ENCODE data around the gene KIF16B.

DNA sequence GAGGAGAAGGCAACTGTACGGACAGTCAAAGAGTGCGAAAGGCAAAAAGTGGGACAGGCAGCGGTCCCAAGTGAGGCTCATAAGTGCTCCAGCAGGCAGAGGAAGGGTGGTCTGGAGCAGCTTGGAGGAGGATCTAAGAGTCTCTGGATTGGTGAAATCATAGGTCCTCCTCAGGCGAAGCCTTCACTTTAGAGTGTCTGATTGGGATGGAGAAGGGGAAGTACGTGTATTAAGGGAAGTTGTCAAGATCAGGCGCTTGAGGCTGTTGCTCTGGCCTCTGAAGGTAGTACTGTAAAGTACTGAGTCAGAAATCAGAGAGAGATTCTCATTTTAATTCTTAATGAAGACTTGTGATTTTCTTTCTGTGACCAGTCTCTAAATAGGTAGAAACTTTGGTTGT lies 185.6 kb downstream of the KIF16B start:
- TF ChIP-seq, protein P1, sequence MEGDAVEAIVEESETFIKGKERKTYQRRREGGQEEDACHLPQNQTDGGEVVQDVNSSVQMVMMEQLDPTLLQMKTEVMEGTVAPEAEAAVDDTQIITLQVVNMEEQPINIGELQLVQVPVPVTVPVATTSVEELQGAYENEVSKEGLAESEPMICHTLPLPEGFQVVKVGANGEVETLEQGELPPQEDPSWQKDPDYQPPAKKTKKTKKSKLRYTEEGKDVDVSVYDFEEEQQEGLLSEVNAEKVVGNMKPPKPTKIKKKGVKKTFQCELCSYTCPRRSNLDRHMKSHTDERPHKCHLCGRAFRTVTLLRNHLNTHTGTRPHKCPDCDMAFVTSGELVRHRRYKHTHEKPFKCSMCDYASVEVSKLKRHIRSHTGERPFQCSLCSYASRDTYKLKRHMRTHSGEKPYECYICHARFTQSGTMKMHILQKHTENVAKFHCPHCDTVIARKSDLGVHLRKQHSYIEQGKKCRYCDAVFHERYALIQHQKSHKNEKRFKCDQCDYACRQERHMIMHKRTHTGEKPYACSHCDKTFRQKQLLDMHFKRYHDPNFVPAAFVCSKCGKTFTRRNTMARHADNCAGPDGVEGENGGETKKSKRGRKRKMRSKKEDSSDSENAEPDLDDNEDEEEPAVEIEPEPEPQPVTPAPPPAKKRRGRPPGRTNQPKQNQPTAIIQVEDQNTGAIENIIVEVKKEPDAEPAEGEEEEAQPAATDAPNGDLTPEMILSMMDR (IDR thresholded peaks at IDR 0.05) = no peak
- TF ChIP-seq, protein P2, sequence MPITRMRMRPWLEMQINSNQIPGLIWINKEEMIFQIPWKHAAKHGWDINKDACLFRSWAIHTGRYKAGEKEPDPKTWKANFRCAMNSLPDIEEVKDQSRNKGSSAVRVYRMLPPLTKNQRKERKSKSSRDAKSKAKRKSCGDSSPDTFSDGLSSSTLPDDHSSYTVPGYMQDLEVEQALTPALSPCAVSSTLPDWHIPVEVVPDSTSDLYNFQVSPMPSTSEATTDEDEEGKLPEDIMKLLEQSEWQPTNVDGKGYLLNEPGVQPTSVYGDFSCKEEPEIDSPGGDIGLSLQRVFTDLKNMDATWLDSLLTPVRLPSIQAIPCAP (CRISPR knock-in tag; IDR thresholded peaks at IDR 0.05) = no peak
- TF ChIP-seq NR3C1 (CRISPR knock-in tag; conservative IDR thresholded peaks at IDR 0.05; ENCODE audit: low read depth) (no peak), JUN (CRISPR knock-in tag; IDR thresholded peaks at IDR 0.05) (no peak), SP1 (CRISPR knock-in tag; conservative IDR thresholded peaks at IDR 0.05) (no peak), CREB1 (CRISPR knock-in tag; IDR thresholded peaks at IDR 0.05) (no peak), ESRRA (CRISPR knock-in tag; IDR thresholded peaks at IDR 0.05; ENCODE audit: borderline replicate concordance) (no peak), ELF4 (CRISPR knock-in tag; IDR thresholded peaks at IDR 0.05; ENCODE audit: low read depth) (no peak), ETV6 (CRISPR knock-in tag; IDR thresholded peaks at IDR 0.05) (no peak)
- TF ChIP-seq, protein P3, sequence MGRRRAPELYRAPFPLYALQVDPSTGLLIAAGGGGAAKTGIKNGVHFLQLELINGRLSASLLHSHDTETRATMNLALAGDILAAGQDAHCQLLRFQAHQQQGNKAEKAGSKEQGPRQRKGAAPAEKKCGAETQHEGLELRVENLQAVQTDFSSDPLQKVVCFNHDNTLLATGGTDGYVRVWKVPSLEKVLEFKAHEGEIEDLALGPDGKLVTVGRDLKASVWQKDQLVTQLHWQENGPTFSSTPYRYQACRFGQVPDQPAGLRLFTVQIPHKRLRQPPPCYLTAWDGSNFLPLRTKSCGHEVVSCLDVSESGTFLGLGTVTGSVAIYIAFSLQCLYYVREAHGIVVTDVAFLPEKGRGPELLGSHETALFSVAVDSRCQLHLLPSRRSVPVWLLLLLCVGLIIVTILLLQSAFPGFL (CRISPR knock-in tag; IDR thresholded peaks at IDR 0.05; ENCODE audit: borderline replicate concordance) = no peak
- TF ChIP-seq, protein P4, sequence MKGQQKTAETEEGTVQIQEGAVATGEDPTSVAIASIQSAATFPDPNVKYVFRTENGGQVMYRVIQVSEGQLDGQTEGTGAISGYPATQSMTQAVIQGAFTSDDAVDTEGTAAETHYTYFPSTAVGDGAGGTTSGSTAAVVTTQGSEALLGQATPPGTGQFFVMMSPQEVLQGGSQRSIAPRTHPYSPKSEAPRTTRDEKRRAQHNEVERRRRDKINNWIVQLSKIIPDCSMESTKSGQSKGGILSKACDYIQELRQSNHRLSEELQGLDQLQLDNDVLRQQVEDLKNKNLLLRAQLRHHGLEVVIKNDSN (CRISPR knock-in tag; IDR thresholded peaks at IDR 0.05) = no peak
- TF ChIP-seq, protein P5, sequence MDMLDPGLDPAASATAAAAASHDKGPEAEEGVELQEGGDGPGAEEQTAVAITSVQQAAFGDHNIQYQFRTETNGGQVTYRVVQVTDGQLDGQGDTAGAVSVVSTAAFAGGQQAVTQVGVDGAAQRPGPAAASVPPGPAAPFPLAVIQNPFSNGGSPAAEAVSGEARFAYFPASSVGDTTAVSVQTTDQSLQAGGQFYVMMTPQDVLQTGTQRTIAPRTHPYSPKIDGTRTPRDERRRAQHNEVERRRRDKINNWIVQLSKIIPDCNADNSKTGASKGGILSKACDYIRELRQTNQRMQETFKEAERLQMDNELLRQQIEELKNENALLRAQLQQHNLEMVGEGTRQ (CRISPR knock-in tag; IDR thresholded peaks at IDR 0.05) = no peak
- TF ChIP-seq, protein P6, sequence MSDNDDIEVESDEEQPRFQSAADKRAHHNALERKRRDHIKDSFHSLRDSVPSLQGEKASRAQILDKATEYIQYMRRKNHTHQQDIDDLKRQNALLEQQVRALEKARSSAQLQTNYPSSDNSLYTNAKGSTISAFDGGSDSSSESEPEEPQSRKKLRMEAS (CRISPR knock-in tag; IDR thresholded peaks at IDR 0.05) = no peak
- TF ChIP-seq, protein P7, sequence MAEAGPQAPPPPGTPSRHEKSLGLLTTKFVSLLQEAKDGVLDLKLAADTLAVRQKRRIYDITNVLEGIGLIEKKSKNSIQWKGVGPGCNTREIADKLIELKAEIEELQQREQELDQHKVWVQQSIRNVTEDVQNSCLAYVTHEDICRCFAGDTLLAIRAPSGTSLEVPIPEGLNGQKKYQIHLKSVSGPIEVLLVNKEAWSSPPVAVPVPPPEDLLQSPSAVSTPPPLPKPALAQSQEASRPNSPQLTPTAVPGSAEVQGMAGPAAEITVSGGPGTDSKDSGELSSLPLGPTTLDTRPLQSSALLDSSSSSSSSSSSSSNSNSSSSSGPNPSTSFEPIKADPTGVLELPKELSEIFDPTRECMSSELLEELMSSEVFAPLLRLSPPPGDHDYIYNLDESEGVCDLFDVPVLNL (CRISPR knock-in tag; IDR thresholded peaks at IDR 0.05; ENCODE audit: borderline replicate concordance, low read depth) = no peak

Measured in WTC11 (cell line).